Measurements from ENCODE around the gene EFNA5. TPM values are rescaled to one million over a fixed set of nuclear protein-coding genes. Genes with fewer than 3 reads are reported as not detected.
"Not testable (repeated sequence)": the region's sequence is repeated elsewhere in the genome, so short reads cannot be mapped to it uniquely, and the experiment has no call there.

Gene EFNA5
- total RNA-seq, 1 experiment from 2014 or later, result 50.0 TPM

DNA sequence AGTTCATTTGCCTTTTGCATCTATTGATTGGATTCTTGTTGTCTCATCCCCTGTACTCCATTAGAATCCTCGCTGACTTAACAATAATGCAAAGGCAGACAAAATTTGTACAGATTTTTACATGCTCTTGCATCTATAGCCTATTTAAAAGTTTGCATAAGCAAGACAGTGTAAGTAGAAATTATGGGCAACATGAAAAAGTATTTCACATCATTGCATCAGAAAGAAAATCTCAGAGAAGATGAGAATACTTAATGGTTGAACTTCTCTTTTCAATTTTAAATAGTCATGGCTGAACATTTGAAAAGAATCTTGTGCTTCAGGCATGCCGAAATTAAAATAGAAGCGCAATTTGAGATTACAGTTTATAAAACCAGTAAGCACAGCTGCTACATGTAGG is 226.4 kb downstream of the EFNA5 start:
- no peak for DNase-seq (ENCODE audit: extremely low read depth, low read depth)

DNA sequence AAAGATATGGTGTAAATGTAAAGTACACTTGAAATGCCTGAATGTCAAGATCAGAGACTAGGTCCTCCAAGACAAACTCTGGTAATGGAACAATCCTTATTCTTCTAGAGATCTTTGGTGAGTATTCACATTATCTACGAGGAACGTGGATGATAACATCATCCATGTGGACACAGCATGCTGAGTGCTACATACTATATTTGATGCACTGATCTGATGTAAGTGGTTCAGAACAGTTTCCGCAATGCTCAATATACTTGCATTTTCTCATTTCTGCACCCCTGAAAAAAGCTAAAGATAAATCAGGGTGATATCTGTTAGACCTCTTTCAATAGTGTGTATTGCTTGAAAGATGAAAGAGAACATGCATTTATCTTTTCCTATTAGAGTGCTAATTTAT is 226.8 kb downstream of the EFNA5 start:
- no peak for DNase-seq (ENCODE audit: extremely low read depth, low read depth)

GRCh38 chr5:107442452-107442851 is 228.3 kb downstream of the EFNA5 start:
- DNase-seq (ENCODE audit: extremely low read depth, low read depth), result no peak

DNA sequence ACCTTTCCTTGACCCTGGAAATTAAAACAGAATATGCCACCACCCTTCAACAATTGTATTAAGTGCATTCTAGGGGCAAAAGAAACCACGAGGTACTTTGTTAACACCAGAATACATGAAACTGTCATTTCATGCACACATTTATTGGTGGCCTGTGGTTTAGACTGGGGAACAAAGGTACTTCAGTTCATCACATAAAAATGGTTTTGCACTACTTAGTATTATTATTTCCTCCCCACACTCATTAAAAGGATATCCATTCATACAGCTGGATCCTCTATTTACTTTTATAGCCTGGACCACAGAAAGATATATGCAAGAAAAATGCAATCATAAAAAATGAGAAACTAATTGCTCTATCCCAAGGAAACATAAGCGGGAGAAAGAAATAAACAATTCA is 230.9 kb downstream of the EFNA5 start:
- DNase-seq (ENCODE audit: extremely low read depth, low read depth), result no peak

DNA sequence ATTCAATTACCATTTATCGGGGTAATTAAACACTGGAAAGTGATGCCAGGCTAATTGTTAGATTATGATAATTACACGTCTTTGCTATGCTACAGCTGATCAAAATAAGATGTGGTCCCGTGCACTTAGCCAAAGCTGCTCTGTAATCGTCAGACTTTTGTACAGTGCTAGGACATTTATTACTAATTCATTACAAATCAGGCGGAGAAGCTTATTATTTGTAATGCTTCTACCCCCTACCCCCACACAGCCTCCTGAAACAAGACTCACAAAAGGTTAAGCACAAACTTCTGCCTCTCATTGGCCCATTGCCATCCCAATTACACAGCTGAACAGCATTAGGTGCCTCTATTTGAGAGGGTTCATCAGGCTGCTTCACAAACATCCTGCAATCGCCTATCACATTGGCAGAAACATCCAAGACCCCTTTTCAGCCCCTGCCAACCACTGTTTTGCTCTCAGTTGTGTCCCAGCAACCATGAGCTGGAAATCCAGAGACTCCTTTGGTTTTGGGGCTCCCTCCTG is 232.7 kb downstream of the EFNA5 start:
- DNase-seq (ENCODE audit: extremely low read depth, low read depth), result no peak

GRCh38 chr5:107437154-107437553 is 233.6 kb downstream of the EFNA5 start:
- DNase-seq (ENCODE audit: extremely low read depth, low read depth), result no peak

DNA sequence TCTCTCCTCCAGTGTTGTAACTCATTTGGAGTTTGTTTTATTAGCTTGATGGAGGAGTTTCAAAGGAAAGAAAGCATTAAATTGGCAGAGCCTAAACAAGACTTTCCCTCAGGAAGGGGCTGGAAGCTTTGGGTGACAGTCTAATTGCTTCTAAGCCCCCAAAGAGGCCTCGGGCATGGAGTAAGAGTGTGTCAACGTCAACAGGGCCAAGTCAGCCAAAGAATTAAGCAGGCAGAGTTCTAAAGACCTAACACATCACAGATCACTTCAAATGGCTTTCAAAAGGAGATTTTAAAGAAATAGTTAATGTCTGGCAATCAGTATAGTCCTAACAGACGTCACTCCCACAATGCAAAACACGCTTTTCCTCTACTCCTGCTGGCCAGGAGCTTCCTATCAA is 234.5 kb downstream of the EFNA5 start:
- DNase-seq (ENCODE audit: extremely low read depth, low read depth), result no peak

- no peak for DNase-seq (ENCODE audit: extremely low read depth, low read depth)
Measured at GRCh38 chr5:107435061-107435460, 235.7 kb downstream of the EFNA5 start.

GRCh38 chr5:107433646-107434045 is 237.1 kb downstream of the EFNA5 start:
- DNase-seq (ENCODE audit: extremely low read depth, low read depth), result not testable (repeated sequence)

DNA sequence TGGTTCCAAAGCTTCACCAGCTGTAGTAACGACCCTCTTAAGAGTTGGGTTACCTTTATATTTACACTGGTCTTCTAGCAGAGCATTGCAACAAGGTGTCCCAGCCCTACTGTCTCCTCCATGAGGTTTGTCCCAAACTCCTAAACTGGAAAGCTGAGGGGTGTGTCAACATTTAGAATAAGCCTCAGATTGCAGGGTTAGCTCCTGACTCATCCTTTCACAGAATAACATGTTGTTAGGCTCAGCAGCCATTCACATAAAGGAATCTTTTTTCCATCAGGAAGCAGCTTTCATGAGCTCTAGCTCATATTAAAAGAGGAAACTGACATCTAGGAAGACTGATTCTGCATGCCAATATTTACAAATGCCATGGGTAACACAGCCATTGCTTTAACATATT is 238.7 kb downstream of the EFNA5 start:
- DNase-seq (ENCODE audit: extremely low read depth, low read depth), result no peak

DNA sequence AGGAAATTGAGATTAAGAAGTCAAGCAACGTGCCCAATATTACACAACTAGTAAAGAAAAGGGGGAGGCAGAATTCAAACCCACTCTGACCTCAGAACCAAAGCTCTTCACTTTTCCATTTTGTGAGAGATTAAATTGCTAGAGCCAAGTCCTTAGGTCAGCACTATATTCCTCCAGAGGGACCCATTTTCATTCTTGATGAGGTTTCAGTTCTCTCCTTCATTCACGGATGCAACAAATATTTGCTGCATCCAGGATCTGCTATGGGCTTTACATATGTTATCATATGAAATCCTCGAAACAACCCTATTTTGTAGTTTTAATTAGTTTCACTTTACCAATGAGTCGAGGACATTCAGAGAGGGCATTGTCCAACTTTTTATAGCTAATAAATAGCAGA is 239.2 kb downstream of the EFNA5 start:
- DNase-seq (ENCODE audit: extremely low read depth, low read depth), result no peak

GRCh38 chr5:107430071-107430625 is 240.6 kb downstream of the EFNA5 start:
- DNase-seq (ENCODE audit: extremely low read depth, low read depth), result no peak

GRCh38 chr5:107428303-107428813 is 242.4 kb downstream of the EFNA5 start:
- no peak for DNase-seq (ENCODE audit: extremely low read depth, low read depth)

GRCh38 chr5:107426872-107427271 is 243.9 kb downstream of the EFNA5 start:
- no peak for DNase-seq (ENCODE audit: extremely low read depth, low read depth)

- no peak for DNase-seq (ENCODE audit: extremely low read depth, low read depth)
Measured at GRCh38 chr5:107426209-107426608, 244.5 kb downstream of the EFNA5 start.

DNA sequence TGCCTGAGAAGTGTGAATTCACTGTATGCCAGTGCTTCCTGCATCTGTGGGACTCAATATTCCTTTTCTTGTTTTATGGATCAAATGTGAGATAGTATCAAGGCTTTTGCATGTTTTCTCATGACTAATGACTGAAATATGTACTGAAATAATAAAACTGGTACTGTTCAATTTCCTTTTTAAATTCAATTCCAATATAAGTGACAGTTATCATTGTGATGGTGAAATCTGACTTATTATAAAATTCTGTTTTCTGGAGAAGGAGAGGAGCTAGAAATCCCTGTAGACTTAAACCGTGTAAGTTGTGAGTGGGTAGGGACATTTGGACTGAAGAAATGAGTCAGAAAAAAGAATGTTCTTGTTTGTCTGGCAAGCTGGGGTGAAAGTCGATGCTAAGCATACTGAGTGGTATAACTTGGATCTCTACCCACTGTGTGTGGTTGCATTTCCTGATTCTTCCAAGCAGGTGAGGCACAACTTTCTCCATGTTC is 245.2 kb downstream of the EFNA5 start:
- DNase-seq (ENCODE audit: extremely low read depth, low read depth), result peak; percentile 72

DNA sequence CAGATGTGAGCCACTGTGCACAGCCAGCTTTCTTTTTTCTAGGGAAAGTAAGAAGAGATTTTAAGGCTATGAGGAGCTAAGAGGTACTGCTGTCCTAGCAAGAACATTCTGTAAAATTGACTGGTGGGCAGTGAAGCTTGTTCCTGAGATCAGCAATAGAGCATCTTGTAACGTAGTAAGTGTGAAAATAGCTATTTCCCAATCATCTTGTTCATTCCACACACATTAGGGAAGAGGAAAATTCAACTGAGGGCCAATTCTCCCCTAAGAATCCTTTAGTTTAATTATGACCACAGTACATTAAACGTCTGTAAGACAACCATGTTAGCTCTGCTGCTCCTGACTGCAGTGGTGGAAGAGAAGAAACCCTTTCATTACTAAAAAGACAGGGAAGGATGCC is 246.2 kb downstream of the EFNA5 start:
- DNase-seq (ENCODE audit: extremely low read depth, low read depth), result peak; percentile 70

GRCh38 chr5:107422494-107422893 is 248.2 kb downstream of the EFNA5 start:
- no peak for DNase-seq (ENCODE audit: extremely low read depth, low read depth)

DNA sequence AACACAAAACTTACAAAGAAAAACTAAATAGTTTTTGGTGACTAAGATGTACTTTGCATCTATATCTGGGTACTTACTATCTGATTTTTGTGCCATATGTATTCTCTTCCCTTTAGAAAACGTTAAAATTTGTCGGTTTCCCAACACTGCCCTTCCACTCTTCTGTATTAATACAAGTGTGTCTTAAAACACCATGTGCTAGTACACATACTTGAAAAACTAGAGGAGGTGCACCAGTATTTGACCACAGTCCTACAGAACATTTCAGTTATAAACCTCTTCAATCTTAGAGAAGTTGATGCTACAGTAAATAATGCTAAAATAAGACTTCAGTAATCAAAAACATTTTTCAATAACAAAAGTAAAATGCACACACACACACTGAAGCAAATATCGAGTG is 251.2 kb downstream of the EFNA5 start:
- no peak for DNase-seq (ENCODE audit: extremely low read depth, low read depth)

GRCh38 chr5:107418902-107419301 is 251.8 kb downstream of the EFNA5 start:
- DNase-seq (ENCODE audit: extremely low read depth, low read depth), result no peak

- peak; percentile 47 for DNase-seq (ENCODE audit: extremely low read depth, low read depth)
Measured at GRCh38 chr5:107418071-107418470, 252.7 kb downstream of the EFNA5 start.

DNA sequence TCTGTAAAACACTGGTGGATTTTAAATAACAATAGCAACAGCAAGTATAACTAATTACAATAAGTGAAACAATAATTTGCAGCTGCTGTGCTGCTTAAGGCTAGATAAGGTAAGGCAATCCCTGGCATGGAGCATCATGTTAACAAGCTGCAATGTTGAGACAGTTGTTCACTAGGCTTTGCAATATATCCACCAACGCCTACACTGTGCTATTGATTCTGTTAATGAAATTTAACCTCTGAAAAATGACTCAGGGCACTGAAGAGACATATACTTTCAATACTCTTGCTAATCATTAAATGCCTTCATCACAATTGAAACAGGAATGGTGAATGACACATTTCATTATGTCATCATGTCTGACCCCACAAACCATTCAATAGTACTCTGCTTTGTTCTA is 255.0 kb downstream of the EFNA5 start:
- no peak for DNase-seq (ENCODE audit: extremely low read depth, low read depth)

- DNase-seq (ENCODE audit: extremely low read depth, low read depth), result no peak
Measured at GRCh38 chr5:107414802-107415201, 255.9 kb downstream of the EFNA5 start.

Data from NCI-H460 (cell line).